GM12801 (cell line): Measurements from ENCODE around the gene GABPB1.

Experiments
- TF ChIP-seq, protein P1 (sequence below): IDR thresholded peaks from one replicate; pipeline ENCODE4 v1.5.1; 2011; ENCODE audit warnings: control low read depth; ENCODE audit not compliant: insufficient read length; ENCODE audit errors: extremely low read depth

Gene GABPB1

DNA sequence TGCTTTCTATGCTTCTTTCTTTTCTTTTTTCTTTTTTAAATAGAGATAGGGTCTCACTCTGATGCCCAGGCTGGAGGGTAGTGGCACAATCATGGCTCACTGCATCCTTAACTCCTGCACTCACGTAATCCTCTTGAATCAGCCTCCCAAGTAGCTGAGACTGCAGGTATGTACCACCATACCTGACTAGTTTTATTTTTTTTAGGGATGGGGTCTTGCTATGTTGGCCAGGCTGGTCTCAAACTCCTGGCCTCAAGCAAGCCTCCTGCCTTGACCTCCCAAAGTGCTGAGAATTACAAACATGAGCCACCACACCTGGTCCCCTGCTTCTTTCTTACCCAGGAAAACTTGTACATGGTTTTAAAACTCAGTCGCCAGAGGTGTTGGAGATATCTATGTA lies 65.2 kb downstream of the GABPB1 start:
- TF ChIP-seq, protein P1, sequence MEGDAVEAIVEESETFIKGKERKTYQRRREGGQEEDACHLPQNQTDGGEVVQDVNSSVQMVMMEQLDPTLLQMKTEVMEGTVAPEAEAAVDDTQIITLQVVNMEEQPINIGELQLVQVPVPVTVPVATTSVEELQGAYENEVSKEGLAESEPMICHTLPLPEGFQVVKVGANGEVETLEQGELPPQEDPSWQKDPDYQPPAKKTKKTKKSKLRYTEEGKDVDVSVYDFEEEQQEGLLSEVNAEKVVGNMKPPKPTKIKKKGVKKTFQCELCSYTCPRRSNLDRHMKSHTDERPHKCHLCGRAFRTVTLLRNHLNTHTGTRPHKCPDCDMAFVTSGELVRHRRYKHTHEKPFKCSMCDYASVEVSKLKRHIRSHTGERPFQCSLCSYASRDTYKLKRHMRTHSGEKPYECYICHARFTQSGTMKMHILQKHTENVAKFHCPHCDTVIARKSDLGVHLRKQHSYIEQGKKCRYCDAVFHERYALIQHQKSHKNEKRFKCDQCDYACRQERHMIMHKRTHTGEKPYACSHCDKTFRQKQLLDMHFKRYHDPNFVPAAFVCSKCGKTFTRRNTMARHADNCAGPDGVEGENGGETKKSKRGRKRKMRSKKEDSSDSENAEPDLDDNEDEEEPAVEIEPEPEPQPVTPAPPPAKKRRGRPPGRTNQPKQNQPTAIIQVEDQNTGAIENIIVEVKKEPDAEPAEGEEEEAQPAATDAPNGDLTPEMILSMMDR, result no peak

DNA sequence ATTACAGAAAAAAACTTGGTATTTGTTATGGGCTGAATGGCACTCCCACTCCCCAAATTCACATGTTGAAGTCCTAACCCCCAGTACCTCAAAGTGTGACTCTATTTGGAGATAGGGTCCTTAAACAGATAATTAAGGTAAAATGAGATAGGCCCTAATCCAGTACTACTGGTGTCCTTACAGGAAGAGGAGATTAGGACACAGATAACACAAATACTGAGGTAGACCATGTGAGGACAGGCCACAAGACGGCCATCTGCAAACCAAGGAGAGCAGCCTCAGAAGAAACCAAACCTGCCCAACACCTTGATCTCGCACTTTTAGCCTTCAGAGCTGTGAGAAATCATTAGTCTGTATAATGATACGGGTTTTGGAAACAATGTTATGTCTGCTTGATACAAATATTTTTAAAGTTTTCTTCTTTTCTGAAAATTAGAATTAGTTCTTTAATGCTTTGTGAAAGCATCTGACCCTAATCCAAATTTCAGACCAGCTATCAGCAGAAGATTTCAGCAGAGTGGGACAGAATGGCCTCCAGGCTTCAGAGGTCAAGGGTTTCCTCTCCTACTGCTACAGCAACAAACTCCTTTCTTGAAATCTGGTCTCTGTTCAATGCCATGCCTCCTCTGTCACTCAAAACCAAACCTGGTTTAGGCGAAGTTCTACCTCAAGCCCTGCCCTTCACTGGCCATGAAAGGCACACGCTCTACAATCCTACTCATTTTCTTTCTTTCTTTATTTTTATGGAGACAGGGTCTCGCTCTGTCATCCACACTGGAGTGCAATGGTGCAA lies 67.5 kb downstream of the GABPB1 start:
- TF ChIP-seq, protein P1, result no peak

DNA sequence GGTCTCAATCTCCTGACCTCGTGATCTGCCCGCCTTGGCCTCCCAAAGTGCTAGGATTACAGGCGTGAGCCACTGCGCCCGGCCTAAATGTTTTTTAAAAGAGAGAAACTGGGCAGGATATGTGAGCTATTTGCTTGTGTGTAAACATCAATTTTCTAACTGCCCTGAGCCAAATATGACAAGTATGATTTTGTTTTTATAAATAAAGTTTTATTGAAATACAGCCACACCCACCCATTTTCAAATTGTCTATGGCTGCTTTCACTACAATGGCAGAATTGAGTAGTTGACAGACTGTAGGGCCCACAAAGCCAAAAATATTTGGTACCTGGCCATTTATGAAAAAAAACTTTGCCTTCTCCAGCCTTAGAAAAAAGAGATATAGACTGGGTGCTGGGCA lies 73.6 kb downstream of the GABPB1 start:
- TF ChIP-seq, protein P1, result no peak

DNA sequence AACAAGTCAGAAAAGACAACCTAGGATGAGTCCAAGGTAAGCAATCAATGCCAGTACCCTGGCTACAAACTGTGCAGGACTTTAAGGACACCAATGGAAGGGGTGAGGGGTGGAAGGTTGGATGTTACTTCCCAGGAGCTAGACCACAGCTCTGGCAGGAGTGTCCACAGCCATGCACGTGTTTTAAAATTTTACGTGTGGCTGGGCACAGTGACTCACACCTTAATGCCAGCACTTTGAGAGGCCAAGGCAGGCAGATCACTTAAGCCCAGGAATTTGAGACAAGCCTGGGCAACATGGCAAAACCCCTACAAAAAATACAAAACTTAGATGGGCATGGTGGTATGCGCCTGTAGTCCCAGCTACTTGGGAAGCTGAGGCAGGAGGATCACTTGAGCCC lies 74.7 kb downstream of the GABPB1 start:
- TF ChIP-seq, protein P1, result no peak

DNA sequence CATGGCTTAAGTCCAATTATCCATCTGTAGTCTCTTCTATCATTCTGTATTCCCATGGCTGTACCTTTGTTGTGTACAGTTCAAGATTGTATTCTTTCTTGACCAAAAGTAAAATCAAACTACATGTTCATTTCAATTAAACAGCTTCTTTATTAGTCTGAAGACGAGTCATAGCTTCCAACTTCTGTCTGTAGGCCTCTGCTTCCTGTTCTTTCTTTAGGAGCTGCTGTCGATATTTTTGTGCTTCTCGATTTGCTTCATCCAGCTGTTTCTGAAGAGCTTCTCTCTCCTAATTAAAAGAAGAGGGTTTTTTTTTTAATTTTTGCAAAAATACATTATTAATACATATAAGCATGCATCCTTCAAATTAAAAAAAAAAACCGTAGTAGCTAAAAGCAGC lies 76.5 kb downstream of the GABPB1 start:
- TF ChIP-seq, protein P1, result no peak

DNA sequence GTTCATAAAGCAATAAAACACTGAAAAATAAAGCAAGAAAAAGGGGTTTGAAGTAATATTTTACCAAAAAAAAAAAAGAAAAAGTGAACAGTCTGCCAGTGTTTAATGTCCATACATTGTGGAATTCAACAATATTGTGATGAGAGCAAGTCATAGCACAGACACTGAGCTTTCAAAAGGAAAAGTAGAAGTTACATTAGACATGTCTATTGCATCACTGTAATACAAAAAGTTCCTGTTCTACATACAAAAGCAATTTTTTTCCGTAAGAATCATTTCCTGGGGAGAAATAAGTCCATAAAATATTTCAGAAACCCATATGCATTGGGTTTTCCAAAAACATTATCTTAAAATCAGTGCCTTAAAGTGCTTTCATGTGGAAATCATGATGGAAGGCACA lies 77.6 kb downstream of the GABPB1 start:
- TF ChIP-seq, protein P1, result no peak

DNA sequence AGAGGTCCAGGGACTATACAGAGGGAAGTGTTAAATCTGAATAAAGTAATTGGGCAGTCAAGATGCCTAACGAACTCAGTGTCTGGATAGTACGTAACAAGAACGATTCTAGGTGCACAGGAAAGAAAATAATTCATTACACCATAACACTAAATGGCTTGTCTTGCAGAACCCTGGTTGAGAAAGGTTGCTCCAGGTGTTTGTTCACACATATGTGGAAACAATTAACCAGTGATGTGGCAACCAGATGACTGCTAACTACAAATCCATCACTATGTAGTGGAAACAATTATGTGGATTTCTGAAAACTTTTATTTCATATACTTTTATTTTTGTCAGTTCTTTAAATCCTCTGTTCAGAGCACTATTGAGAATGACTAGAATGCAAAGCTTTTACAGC lies 79.1 kb downstream of the GABPB1 start:
- TF ChIP-seq, protein P1, result no peak

DNA sequence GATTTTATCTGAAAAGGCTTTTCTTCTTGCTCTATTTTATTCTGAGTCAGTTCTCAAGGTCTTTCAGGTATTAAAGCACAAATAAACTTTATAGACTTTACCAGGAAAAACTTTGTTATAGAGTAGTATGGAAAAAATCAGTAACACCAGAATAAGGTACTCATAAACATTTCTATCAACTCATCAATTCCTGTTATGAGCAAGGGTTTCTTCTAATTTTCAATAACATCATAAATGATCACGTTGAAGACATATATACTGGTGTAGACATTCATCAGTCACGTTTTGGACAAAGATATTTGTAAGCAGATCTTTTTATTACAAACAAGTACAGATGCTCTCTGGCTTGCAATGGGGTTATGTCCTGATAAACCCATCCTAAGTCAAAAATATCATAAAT lies 79.9 kb downstream of the GABPB1 start:
- TF ChIP-seq, protein P1, result no peak
